Choroid plexus epithelial cell (primary cell): ENCODE results near the gene ADAM11.

ENCODE experiments used
- DNase-seq: peaks from one replicate; pipeline ENCODE4 v3.0.0-alpha.2; 2010; ENCODE audit warnings: low read depth
- H3K4me3 ChIP-seq: 2 replicates; pipeline ENCODE4 v1.5.1; 2011; ENCODE audit warnings: low read depth, mild to moderate bottlenecking, control low read depth, low read length, moderate library complexity
- CTCF ChIP-seq: conservative IDR thresholded peaks from 2 replicates; pipeline ENCODE4 v1.5.1; 2011; ENCODE audit warnings: low read depth, mild to moderate bottlenecking, control low read depth, inconsistent platforms, low read length, moderate library complexity

ADAM11 gene

DNA sequence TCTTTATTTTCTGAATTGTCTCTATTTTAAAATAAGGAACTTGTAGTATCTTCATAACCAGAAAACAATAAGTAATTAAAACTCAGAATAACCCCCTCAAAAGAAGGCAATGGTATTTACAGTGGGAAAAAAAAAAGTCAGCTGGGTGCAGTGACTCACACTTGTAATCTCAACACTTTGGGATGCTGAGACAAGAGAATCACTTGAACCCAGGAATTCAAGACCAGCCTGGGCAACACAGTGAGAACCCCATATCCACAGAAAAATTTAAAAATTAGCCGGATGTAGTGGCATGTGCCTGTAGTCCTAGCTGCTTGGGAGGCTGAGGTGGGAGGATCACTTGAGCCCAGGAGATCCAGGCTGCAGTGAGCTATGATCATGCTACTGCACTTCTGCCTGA lies 33.5 kb downstream of the ADAM11 start:
- no peak overlapping the region for H3K4me3 ChIP-seq
- TF ChIP-seq CTCF, result no peak
- peak; percentile 63 for DNase-seq

- TF ChIP-seq CTCF, result peak; percentile 7
- H3K4me3 ChIP-seq, result no peak overlapping the region
- DNase-seq, result peak; percentile 45
These were observed 35.4 kb downstream of the ADAM11 start for GRCh38 chr17:44793885-44794842.

- H3K4me3 ChIP-seq, result no peak overlapping the region
- no peak for TF ChIP-seq CTCF
- peak; percentile 78 for DNase-seq
These were observed 36.1 kb downstream of the ADAM11 start for GRCh38 chr17:44794851-44795413.

GRCh38 chr17:44795421-44795820 lies 36.6 kb downstream of the ADAM11 start:
- DNase-seq, result no peak
- H3K4me3 ChIP-seq, result no peak overlapping the region
- no peak for TF ChIP-seq CTCF

DNA sequence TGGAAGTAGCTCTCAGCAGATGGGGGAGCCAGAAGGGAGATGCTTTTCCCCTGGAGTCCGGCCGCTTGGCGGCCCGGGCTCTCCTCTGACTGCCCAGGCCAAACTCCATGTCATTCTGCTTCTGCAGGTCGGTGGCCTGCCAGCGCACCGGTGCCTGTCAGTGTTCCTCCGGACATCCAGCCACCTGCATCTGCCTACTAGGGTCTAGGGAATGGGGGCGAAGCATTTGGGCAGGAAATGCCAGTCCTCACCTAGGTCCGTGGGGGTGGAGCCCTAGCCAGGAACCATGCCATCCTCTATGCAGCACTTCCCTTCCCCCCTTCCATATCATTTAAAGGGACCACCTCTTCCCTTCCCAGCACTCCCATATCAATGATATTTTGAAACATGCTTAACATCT lies 37.1 kb downstream of the ADAM11 start:
- H3K4me3 ChIP-seq, result no peak overlapping the region
- no peak for DNase-seq
- no peak for TF ChIP-seq CTCF

GRCh38 chr17:44796731-44797130 lies 37.9 kb downstream of the ADAM11 start:
- TF ChIP-seq CTCF, result no peak
- no peak for DNase-seq
- H3K4me3 ChIP-seq, result no peak overlapping the region
